Lower lobe of right lung (tissue), 2 donors: ENCODE measurements around the gene CHSY3. TPM values are rescaled to one million over a fixed set of nuclear protein-coding genes. Genes with fewer than 3 reads are reported as not detected.

Experiments
- ATAC-seq, 2 donors: fragments of 200-7000 bp; cut with Tn5 transposase; one replicate each; pipeline ENCODE4 v1.9.1; 2020 to 2022; ENCODE audit warnings: mild to moderate bottlenecking in 2 of 2, moderate library complexity in 2 of 2
- DNase-seq: peaks from one replicate; pipeline ENCODE4 v3.0.0-alpha.2; 2020
- H3K27ac ChIP-seq: fragments of 200-600 bp; one replicate; pipeline ENCODE4 v1.8.0; 2022
- H3K27me3 ChIP-seq: fragments of 200-600 bp; one replicate; pipeline ENCODE4 v1.8.0; 2022; ENCODE audit warnings: low read depth
- H3K36me3 ChIP-seq: fragments of 200-600 bp; one replicate; pipeline ENCODE4 v1.8.0; 2022; ENCODE audit warnings: mild to moderate bottlenecking
- H3K4me1 ChIP-seq: fragments of 200-600 bp; one replicate; pipeline ENCODE4 v1.8.0; 2022
- H3K4me3 ChIP-seq: fragments of 200-600 bp; one replicate; pipeline ENCODE4 v1.8.0; 2022; ENCODE audit warnings: mild to moderate bottlenecking
- H3K9me3 ChIP-seq: fragments of 200-600 bp; one replicate; pipeline ENCODE4 v1.8.0; 2022
- CTCF ChIP-seq: fragments of 200-600 bp; IDR thresholded peaks from one replicate; pipeline ENCODE4 v1.8.0; 2022; ENCODE audit warnings: antibody characterized with exemption, mild to moderate bottlenecking
- intact Hi-C: fragments of 100-400 bp; cut with DNase I; formaldehyde crosslinking; loops from one replicate; pipeline ENCODE4 v1.11.0; 2022
- total RNA-seq: library from RNA; stranded (reverse); fragmentation: NEBNext Ultra II Directional; extraction: Animal tissue kit (Norgen Biotek cat#: 25700); gene quantifications from one replicate; pipeline ENCODE4 v1.2.1, GENCODE V29; 2021
- donor health status: DM: no; HTN: yes; CAD: no; lungs with severe emphysema.

Gene CHSY3
- total RNA-seq, 1 donor from 2014 or later: 4.7 TPM

- H3K36me3 ChIP-seq: no peaks in the 10 kb centered on the region
- no peaks in the 10 kb centered on the region for H3K4me1 ChIP-seq
- TF ChIP-seq CTCF: no peak
- ATAC-seq (peak in 1 of 2 donors; percentile 42), DNase-seq (no peak)
- H3K9me3 ChIP-seq: no peaks in the 10 kb centered on the region
- no peak overlapping the region for H3K4me3 ChIP-seq
- intact Hi-C loops: no loop called here
- no peak overlapping the region for H3K27ac ChIP-seq
- no peaks in the 10 kb centered on the region for H3K27me3 ChIP-seq
These were observed 59.1 kb downstream of the CHSY3 start for GRCh38 chr5:129963359-129963758.

GRCh38 chr5:129966071-129966470 is 61.8 kb downstream of the CHSY3 start:
- no peak overlapping the region for H3K4me3 ChIP-seq
- H3K27me3 ChIP-seq: no peaks in the 10 kb centered on the region
- H3K4me1 ChIP-seq: no peaks in the 10 kb centered on the region
- intact Hi-C loops: no loop called here
- ATAC-seq (no peak), DNase-seq (no peak)
- no peak for TF ChIP-seq CTCF
- H3K9me3 ChIP-seq: no peaks in the 10 kb centered on the region
- H3K36me3 ChIP-seq: no peaks in the 10 kb centered on the region
- no peak overlapping the region for H3K27ac ChIP-seq

- Histone ChIP-seq H3K36me3 (no peaks in the 10 kb centered on the region), H3K27me3 (no peaks in the 10 kb centered on the region), H3K4me3 (no peak overlapping the region), H3K9me3 (no peaks in the 10 kb centered on the region), H3K27ac (no peak overlapping the region), H3K4me1 (no peaks in the 10 kb centered on the region)
- no peak for TF ChIP-seq CTCF
- DNase-seq (no peak), ATAC-seq (no peak)
- intact Hi-C loops: no loop called here
These were observed 67.4 kb downstream of the CHSY3 start for GRCh38 chr5:129971714-129972113.

GRCh38 chr5:129972465-129973141 is 68.3 kb downstream of the CHSY3 start:
- no peaks in the 10 kb centered on the region for H3K9me3 ChIP-seq
- intact Hi-C loops: no loop called here
- no peaks in the 10 kb centered on the region for H3K4me1 ChIP-seq
- H3K4me3 ChIP-seq: no peak overlapping the region
- ATAC-seq (no peak), DNase-seq (no peak)
- no peaks in the 10 kb centered on the region for H3K27me3 ChIP-seq
- H3K36me3 ChIP-seq: no peaks in the 10 kb centered on the region
- H3K27ac ChIP-seq: no peak overlapping the region
- no peak for TF ChIP-seq CTCF

GRCh38 chr5:129973716-129974426 is 69.6 kb downstream of the CHSY3 start:
- Histone ChIP-seq H3K27ac (no peak overlapping the region), H3K9me3 (no peaks in the 10 kb centered on the region), H3K4me3 (no peak overlapping the region), H3K27me3 (no peaks in the 10 kb centered on the region), H3K4me1 (no peaks in the 10 kb centered on the region), H3K36me3 (no peaks in the 10 kb centered on the region)
- ATAC-seq: no peak
- intact Hi-C loops: no loop called here
- TF ChIP-seq CTCF: no peak
- no peak for DNase-seq
